IMR-90 (cell line): Measurements from ENCODE around the gene INPP5A. TPM values are rescaled to one million over a fixed set of nuclear protein-coding genes. Genes with fewer than 3 reads are reported as not detected.

ENCODE experiments used
- ATAC-seq: fragments of 200-7000 bp; cut with Tn5 transposase; 2 replicates; pipeline ENCODE4 v1.9.1; 2020; ENCODE audit warnings: low read depth, mild to moderate bottlenecking, moderate library complexity
- BruUV-seq: library from RNA; stranded (reverse); fragments of 400-500 nt; replicated peaks from 2 replicates; lab custom pipeline; 2021; lab: Mats Ljungman, UMichigan
- CTCF ChIA-PET: fragments of 300-600 bp; formaldehyde crosslinking; extraction: SDS; loops from one replicate; lab custom pipeline; 2021; ENCODE audit warnings: antibody characterized with exemption; lab: Yijun Ruan, JAX
- POLR2A ChIA-PET: fragments of 300-600 bp; sonication (Branson Sonifier 250); formaldehyde crosslinking; loops from one replicate; lab custom pipeline; 2022; ENCODE audit warnings: antibody characterized with exemption; ENCODE audit not compliant: unreplicated experiment; lab: Charles Lee
- DNase-seq: peaks from one replicate; pipeline ENCODE4 v3.0.0; 2013
- H2AFZ ChIP-seq: replicated peaks from 2 replicates; pipeline ENCODE3; 2013; ENCODE audit warnings: low read length, mild to moderate bottlenecking; ENCODE audit not compliant: poor library complexity
- H2AK5ac ChIP-seq: 2 replicates; pipeline ENCODE4 v1.6.1; 2013; ENCODE audit warnings: low read depth, low read length, inconsistent platforms
- H2AK9ac ChIP-seq: replicated peaks from 2 replicates; pipeline ENCODE3; 2013; ENCODE audit warnings: mild to moderate bottlenecking, low read depth, low read length, moderate library complexity; ENCODE audit not compliant: poor library complexity
- H2BK120ac ChIP-seq: 2 replicates; pipeline ENCODE4 v1.6.1; 2013; ENCODE audit warnings: low read depth, low read length, inconsistent platforms
- H2BK15ac ChIP-seq: 3 replicates; pipeline ENCODE4 v1.6.1; 2013; ENCODE audit warnings: low read depth, low read length, inconsistent platforms
- H2BK20ac ChIP-seq: 2 replicates; pipeline ENCODE4 v1.6.1; 2013; ENCODE audit warnings: low read depth, mild to moderate bottlenecking, inconsistent platforms, low read length, moderate library complexity
- H2BK5ac ChIP-seq: 2 replicates; pipeline ENCODE4 v1.6.1; 2013; ENCODE audit warnings: mild to moderate bottlenecking, low read depth, low read length, inconsistent platforms; ENCODE audit not compliant: poor library complexity, severe bottlenecking
- H3K14ac ChIP-seq: replicated peaks from 2 replicates; pipeline ENCODE4 v1.6.1; 2013; ENCODE audit warnings: low read depth, low read length, inconsistent platforms
- H3K18ac ChIP-seq: 2 replicates; pipeline ENCODE4 v1.6.1; 2013; ENCODE audit warnings: low read depth, low read length, control low read depth
- H3K23ac ChIP-seq: 2 replicates; pipeline ENCODE4 v1.6.1; 2013; ENCODE audit warnings: low read depth, low read length, inconsistent platforms
- H3K27ac ChIP-seq: 2 replicates; pipeline ENCODE4 v1.5.1; 2013; ENCODE audit warnings: mild to moderate bottlenecking, control low read depth, low read length; ENCODE audit not compliant: insufficient read depth
- H3K27me3 ChIP-seq: 2 replicates; pipeline ENCODE4 v1.6.1; 2013; ENCODE audit warnings: low read length; ENCODE audit not compliant: control insufficient read depth, insufficient read depth
- H3K36me3 ChIP-seq: 2 replicates; pipeline ENCODE4 v1.6.1; 2013; ENCODE audit warnings: low read length, mixed read lengths; ENCODE audit not compliant: control insufficient read depth, insufficient read depth
- H3K4ac ChIP-seq: 2 replicates; pipeline ENCODE4 v1.6.1; 2013; ENCODE audit warnings: low read depth, low read length, inconsistent platforms
- H3K4me1 ChIP-seq: 2 replicates; pipeline ENCODE4 v1.6.1; 2013; ENCODE audit warnings: low read length, mixed read lengths; ENCODE audit not compliant: control insufficient read depth, insufficient read depth
- H3K4me2 ChIP-seq: 2 replicates; pipeline ENCODE4 v1.6.1; 2013; ENCODE audit warnings: low read depth, mild to moderate bottlenecking, control low read depth, low read length, moderate library complexity
- H3K4me3 ChIP-seq: 2 replicates; pipeline ENCODE4 v1.5.1; 2013; ENCODE audit warnings: low read depth, mild to moderate bottlenecking, control low read depth, low read length, moderate library complexity; ENCODE audit not compliant: insufficient read depth
- H3K56ac ChIP-seq: 2 replicates; pipeline ENCODE4 v1.6.1; 2013; ENCODE audit warnings: low read length, inconsistent platforms; ENCODE audit not compliant: insufficient read depth; ENCODE audit errors: extremely low read depth
- H3K79me1 ChIP-seq, 2 experiments: 2 replicates each; pipeline ENCODE4 v1.6.1; 2013; ENCODE audit warnings: low read length in 2 of 2, inconsistent platforms in 1 of 2, low read depth in 1 of 2
- H3K9ac ChIP-seq: 2 replicates; pipeline ENCODE4 v1.6.1; 2013; ENCODE audit warnings: low read depth, low read length, control low read depth
- H3K9me1 ChIP-seq: 2 replicates; pipeline ENCODE4 v1.6.1; 2013; ENCODE audit warnings: low read length, inconsistent platforms; ENCODE audit not compliant: insufficient read depth
- H3K9me3 ChIP-seq: 2 replicates; pipeline ENCODE4 v1.6.1; 2013; ENCODE audit warnings: low read length; ENCODE audit not compliant: control insufficient read depth, insufficient read depth
- H4K20me1 ChIP-seq: 2 replicates; pipeline ENCODE4 v1.6.1; 2013; ENCODE audit warnings: low read length, inconsistent platforms; ENCODE audit not compliant: insufficient read depth
- H4K5ac ChIP-seq: 2 replicates; pipeline ENCODE4 v1.6.1; 2013; ENCODE audit warnings: mild to moderate bottlenecking, low read depth, low read length, control low read depth
- H4K8ac ChIP-seq, 2 experiments: 2 replicates each; pipeline ENCODE4 v1.6.1; 2013; ENCODE audit warnings: low read depth in 2 of 2, low read length in 2 of 2, control low read depth in 1 of 2, inconsistent platforms in 1 of 2
- H4K91ac ChIP-seq: 2 replicates; pipeline ENCODE4 v1.6.1; 2013; ENCODE audit warnings: low read depth, low read length, inconsistent platforms; ENCODE audit not compliant: insufficient read depth
- FOS ChIP-seq: fragments of 150-350 bp; IDR thresholded peaks from 2 replicates; pipeline ENCODE4 v1.6.1; 2016; ENCODE audit warnings: low read depth, low read length
- MXI1 ChIP-seq: IDR thresholded peaks from 2 replicates; pipeline ENCODE4 v1.6.1; 2012; ENCODE audit warnings: low read depth, mild to moderate bottlenecking, low read length, moderate library complexity, borderline replicate concordance
- RAD21 ChIP-seq: IDR thresholded peaks from 2 replicates; pipeline ENCODE4 v1.6.1; 2012; ENCODE audit warnings: low read length, improper control_type of control experiment
- RCOR1 ChIP-seq: IDR thresholded peaks from 2 replicates; pipeline ENCODE4 v1.6.1; 2012; ENCODE audit warnings: mild to moderate bottlenecking, low read length, improper control_type of control experiment; ENCODE audit not compliant: insufficient replicate concordance
- RFX5 ChIP-seq: IDR thresholded peaks from 2 replicates; pipeline ENCODE4 v1.8.0; 2012; ENCODE audit warnings: low read depth, mild to moderate bottlenecking, low read length, moderate library complexity
- SMC3 ChIP-seq: fragments of 150-350 bp; IDR thresholded peaks from 2 replicates; pipeline ENCODE4 v1.6.1; 2016; ENCODE audit warnings: low read depth, mild to moderate bottlenecking, antibody characterized with exemption, low read length, moderate library complexity
- WGBS, 2 experiments: methylation state at CpG; one replicate each; pipeline versions ENCODE4 v1.1.5 to v1.1.7; 2013; ENCODE audit warnings: missing lambda C conversion rate in 2 of 2; ENCODE audit not compliant: insufficient read length in 1 of 2; ENCODE audit errors: extremely low coverage in 2 of 2; 5-methylcytosine and 5-hydroxymethylcytosine counted together
- dilution Hi-C: fragments of 300-500 bp; cut with HindIII; formaldehyde crosslinking; loops from one replicate; pipeline ENCODE4 v1.14.3; 2018; ENCODE audit warnings: low sequenced_read_pairs; ENCODE audit not compliant: unreplicated experiment
- in situ Hi-C: fragments of 300-500 bp; cut with MboI; formaldehyde crosslinking; loops from 3 replicates; pipeline ENCODE4 v1.14.3; 2019; ENCODE audit warnings: low sequenced_read_pairs, inconsistent platforms, mixed read lengths
- intact Hi-C: fragments of 100-400 bp; cut with micrococcal nuclease; formaldehyde crosslinking; loops from 2 replicates; pipeline ENCODE4 v1.10.0; 2022
- polyA plus RNA-seq, 3 experiments: library from polyadenylated mRNA; depleted of rRNA; stranded (reverse); fragments of >200 nt; gene quantifications; 2 replicates each; pipeline ENCODE4 v1.2.3, GENCODE V29; 2012; ENCODE audit warnings: low replicate concordance in 1 of 3
- total RNA-seq: library from RNA; depleted of rRNA; stranded (reverse); fragments of >200 nt; gene quantifications from 2 replicates; pipeline ENCODE4 v1.2.3, GENCODE V29; 2012
- TF ChIP-seq, protein P1 (sequence below): fragments of 150-350 bp; IDR thresholded peaks from 2 replicates; pipeline ENCODE4 v1.6.1; 2017; ENCODE audit warnings: mild to moderate bottlenecking, antibody characterized with exemption, low read length, low read depth
- TF ChIP-seq, protein P2 (sequence below): fragments of 150-350 bp; IDR thresholded peaks from 2 replicates; pipeline ENCODE4 v1.6.1; 2016; ENCODE audit warnings: low read depth, mild to moderate bottlenecking, low read length, moderate library complexity, borderline replicate concordance

The INPP5A gene
- total and polyA plus RNA-seq, 2 of the 4 experiments (the other 2 are of a cell fraction), result 21.4 to 36.7 TPM

DNA sequence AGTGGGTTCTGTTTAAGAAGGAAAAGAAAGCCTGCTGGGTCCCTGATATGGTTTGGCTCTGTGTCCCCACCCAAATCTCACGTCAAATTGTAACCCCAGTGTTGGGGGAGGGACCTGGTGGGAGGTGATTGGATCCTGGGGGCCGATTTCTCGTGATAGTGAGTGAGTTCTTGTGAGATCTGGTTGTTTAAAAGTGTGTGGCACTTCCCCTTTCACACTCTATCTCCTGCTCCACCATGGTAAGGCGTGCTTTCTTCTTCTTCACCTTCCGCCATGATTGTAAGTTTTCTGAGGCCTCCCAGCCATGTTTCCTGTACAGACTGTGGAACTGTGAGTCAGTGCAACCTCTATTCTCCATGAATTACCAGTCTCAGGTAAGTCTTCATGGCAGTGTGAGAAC lies 42.6 kb downstream of the INPP5A start:
- ATAC-seq (no peak), DNase-seq (no peak)
- no peak overlapping the region for H3K18ac ChIP-seq
- H3K27ac ChIP-seq, result no peak overlapping the region
- H2BK15ac ChIP-seq, result no peak overlapping the region
- ChIA-PET CTCF (no interaction called here), POLR2A (no interaction called here)
- H3K9ac ChIP-seq, result no peak overlapping the region
- H2BK5ac ChIP-seq, result no peak overlapping the region
- no peak overlapping the region for H2AK9ac ChIP-seq
- H3K4me2 ChIP-seq, result no peak overlapping the region
- no TSS peak for BruUV-seq
- WGBS, 2 experiments, result no CpG with 5 or more reads among the region's 5 CpGs
- H3K4ac ChIP-seq, result no peak overlapping the region
- dilution Hi-C loops, result no loop called here
- no peak overlapping the region for H2AFZ ChIP-seq
- H3K56ac ChIP-seq, result no peak overlapping the region
- H3K4me3 ChIP-seq, result no peak overlapping the region
- H2BK120ac ChIP-seq, result no peak overlapping the region
- H3K9me3 ChIP-seq, result no peaks in the 10 kb centered on the region
- peaks cover 88% of the 10 kb centered on the region for H4K20me1 ChIP-seq
- TF ChIP-seq, protein P1, sequence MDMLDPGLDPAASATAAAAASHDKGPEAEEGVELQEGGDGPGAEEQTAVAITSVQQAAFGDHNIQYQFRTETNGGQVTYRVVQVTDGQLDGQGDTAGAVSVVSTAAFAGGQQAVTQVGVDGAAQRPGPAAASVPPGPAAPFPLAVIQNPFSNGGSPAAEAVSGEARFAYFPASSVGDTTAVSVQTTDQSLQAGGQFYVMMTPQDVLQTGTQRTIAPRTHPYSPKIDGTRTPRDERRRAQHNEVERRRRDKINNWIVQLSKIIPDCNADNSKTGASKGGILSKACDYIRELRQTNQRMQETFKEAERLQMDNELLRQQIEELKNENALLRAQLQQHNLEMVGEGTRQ, result no peak
- TF ChIP-seq RAD21, result no peak
- no peak for TF ChIP-seq RFX5
- no peak for TF ChIP-seq SMC3
- no peak for TF ChIP-seq FOS
- no peak for TF ChIP-seq MXI1
- TF ChIP-seq RCOR1, result no peak
- TF ChIP-seq, protein P2, sequence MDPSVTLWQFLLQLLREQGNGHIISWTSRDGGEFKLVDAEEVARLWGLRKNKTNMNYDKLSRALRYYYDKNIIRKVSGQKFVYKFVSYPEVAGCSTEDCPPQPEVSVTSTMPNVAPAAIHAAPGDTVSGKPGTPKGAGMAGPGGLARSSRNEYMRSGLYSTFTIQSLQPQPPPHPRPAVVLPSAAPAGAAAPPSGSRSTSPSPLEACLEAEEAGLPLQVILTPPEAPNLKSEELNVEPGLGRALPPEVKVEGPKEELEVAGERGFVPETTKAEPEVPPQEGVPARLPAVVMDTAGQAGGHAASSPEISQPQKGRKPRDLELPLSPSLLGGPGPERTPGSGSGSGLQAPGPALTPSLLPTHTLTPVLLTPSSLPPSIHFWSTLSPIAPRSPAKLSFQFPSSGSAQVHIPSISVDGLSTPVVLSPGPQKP, result no peak
- no peak overlapping the region for H4K91ac ChIP-seq
- no peak overlapping the region for H4K5ac ChIP-seq
- no peak overlapping the region for H2AK5ac ChIP-seq
- intact Hi-C loops, result no loop called here
- H3K27me3 ChIP-seq, result peaks cover 2% of the 10 kb centered on the region; the same call in 1 of the 2 replicates
- no peak overlapping the region for H3K14ac ChIP-seq
- H3K36me3 ChIP-seq, result no peaks in the 10 kb centered on the region
- H3K79me1 ChIP-seq, result peaks cover 26 to 59% of the 10 kb centered on the region in 2 experiments
- peaks cover 9% of the 10 kb centered on the region for H3K4me1 ChIP-seq
- H4K8ac ChIP-seq, result no peak overlapping the region
- H3K9me1 ChIP-seq, result peaks cover 8% of the 10 kb centered on the region; the same call in 1 of the 2 replicates
- no peak overlapping the region for H2BK20ac ChIP-seq
- in situ Hi-C loops, result no loop called here
- no peak overlapping the region for H3K23ac ChIP-seq
